PC-3 (cell line): ENCODE measurements around the gene CHST3. TPM values are rescaled to one million over a fixed set of nuclear protein-coding genes. Genes with fewer than 3 reads are reported as not detected.

ENCODE experiments used
- ATAC-seq: fragments of 200-7000 bp; cut with Tn5 transposase; 2 replicates; pipeline ENCODE4 v1.9.1; 2020; ENCODE audit warnings: mild to moderate bottlenecking, moderate library complexity
- BruUV-seq: library from RNA; stranded (reverse); fragments of 400-500 nt; replicated peaks from 2 replicates; lab custom pipeline; 2021; lab: Mats Ljungman, UMichigan
- CTCF ChIA-PET: fragments of 300-600 bp; sonication (Branson Sonifier 250); formaldehyde crosslinking; loops from one replicate; lab custom pipeline; 2022; ENCODE audit warnings: antibody characterized with exemption; lab: Charles Lee
- POLR2A ChIA-PET: fragments of 300-600 bp; sonication (Branson Sonifier 250); formaldehyde crosslinking; loops from one replicate; lab custom pipeline; 2022; ENCODE audit warnings: antibody characterized with exemption; ENCODE audit not compliant: unreplicated experiment; lab: Charles Lee
- DNase-seq: peaks from one replicate; pipeline ENCODE4 v3.0.0-alpha.2; 2015
- H2AFZ ChIP-seq: fragments of 300-600 bp; sonication (generic); 2 replicates; pipeline ENCODE4 v1.6.0; 2016; ENCODE audit warnings: antibody characterized with exemption, low read length
- H3F3A ChIP-seq: fragments of 300-600 bp; sonication (generic); one replicate; pipeline ENCODE4 v1.6.0; 2017; ENCODE audit warnings: antibody characterized with exemption, low read length, control low read depth, mild to moderate bottlenecking; ENCODE audit not compliant: unreplicated experiment
- H3K27ac ChIP-seq: fragments of 300-600 bp; sonication (generic); 2 replicates; pipeline ENCODE4 v1.5.1; 2016; ENCODE audit warnings: mild to moderate bottlenecking, low read length
- H3K27me3 ChIP-seq: fragments of 300-600 bp; sonication (generic); 2 replicates; pipeline ENCODE4 v1.6.1; 2016; ENCODE audit warnings: low read length, mixed read lengths
- H3K36me3 ChIP-seq: fragments of 300-600 bp; sonication (generic); 2 replicates; pipeline ENCODE4 v1.6.1; 2016; ENCODE audit warnings: low read depth, mixed run types, low read length, mixed read lengths
- H3K4me1 ChIP-seq: fragments of 300-600 bp; sonication (generic); 2 replicates; pipeline ENCODE4 v1.5.1; 2016; ENCODE audit warnings: low read length; ENCODE audit not compliant: insufficient read depth
- H3K4me2 ChIP-seq: fragments of 300-600 bp; sonication (generic); 2 replicates; pipeline ENCODE4 v1.6.0; 2016; ENCODE audit warnings: low read length
- H3K4me3 ChIP-seq: fragments of 300-600 bp; sonication (generic); 2 replicates; pipeline ENCODE4 v1.5.1; 2016; ENCODE audit warnings: mild to moderate bottlenecking, low read length, mixed read lengths
- H3K79me2 ChIP-seq: fragments of 300-600 bp; sonication (generic); 2 replicates; pipeline ENCODE4 v1.6.1; 2017; ENCODE audit warnings: low read length, mixed read lengths
- H3K9ac ChIP-seq: fragments of 300-600 bp; sonication (generic); 2 replicates; pipeline ENCODE4 v1.6.0; 2016; ENCODE audit warnings: mild to moderate bottlenecking, low read length
- H3K9me2 ChIP-seq: fragments of 300-600 bp; sonication (generic); replicated peaks from 2 replicates; pipeline ENCODE4 v1.6.1; 2016; ENCODE audit warnings: mixed run types, low read length, mixed read lengths
- H3K9me3 ChIP-seq: fragments of 300-600 bp; sonication (generic); 2 replicates; pipeline ENCODE4 v1.6.1; 2016; ENCODE audit warnings: low read length, mixed read lengths
- H4K20me1 ChIP-seq: fragments of 300-600 bp; sonication (generic); 2 replicates; pipeline ENCODE4 v1.6.1; 2016; ENCODE audit warnings: low read length, mixed read lengths
- EZH2 ChIP-seq: fragments of 300-600 bp; sonication (generic); IDR thresholded peaks from one replicate; pipeline ENCODE4 v1.6.1; 2017; ENCODE audit warnings: antibody characterized with exemption, mild to moderate bottlenecking, low read length; ENCODE audit not compliant: unreplicated experiment
- EZH2phosphoT487 ChIP-seq: fragments of 300-600 bp; sonication (generic); IDR thresholded peaks from 2 replicates; pipeline ENCODE4 v1.6.1; 2018; ENCODE audit warnings: mild to moderate bottlenecking, antibody characterized with exemption, low read length, borderline replicate concordance
- intact Hi-C: fragments of 100-400 bp; cut with micrococcal nuclease; formaldehyde crosslinking; loops from 2 replicates; pipeline ENCODE4 v1.9.0; 2023
- total RNA-seq: library from RNA; depleted of rRNA; stranded (reverse); fragments of >200 nt; gene quantifications from 2 replicates; pipeline ENCODE4 v1.2.3, GENCODE V29; 2014
- TF ChIP-seq, protein P1 (sequence below): fragments of 300-600 bp; sonication (generic); conservative IDR thresholded peaks from 2 replicates; pipeline ENCODE4 v1.5.1; 2017; ENCODE audit warnings: antibody characterized with exemption, low read depth, mild to moderate bottlenecking, low read length

The CHST3 gene
- total RNA-seq, 1 experiment from 2014 or later: 12.7 TPM

DNA sequence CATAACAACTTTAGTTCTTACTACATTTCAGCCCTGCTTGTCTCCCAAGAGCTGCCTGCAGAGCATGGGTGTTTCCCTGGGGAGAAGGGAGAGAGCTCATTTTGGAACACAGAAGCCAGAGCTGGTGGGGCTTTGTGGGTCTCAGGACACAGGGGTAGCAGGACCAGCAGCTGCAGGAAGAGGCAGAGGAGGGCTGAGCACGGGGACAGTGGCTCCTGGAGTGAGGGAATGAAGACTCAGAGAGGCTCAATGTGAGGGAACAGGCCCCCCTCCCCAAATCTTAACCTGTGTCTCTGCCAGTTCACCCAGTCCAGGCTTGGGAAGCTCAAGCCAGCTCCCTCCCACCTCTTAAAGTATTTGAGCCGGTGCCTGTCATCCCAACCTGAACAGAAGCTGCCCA is 50.0 kb downstream of the CHST3 start:
- no peaks in the 10 kb centered on the region for H3F3A ChIP-seq
- H4K20me1 ChIP-seq: no peaks in the 10 kb centered on the region
- H3K27me3 ChIP-seq: no peaks in the 10 kb centered on the region
- BruUV-seq: no TSS peak
- no peaks in the 10 kb centered on the region for H3K36me3 ChIP-seq
- POLR2A ChIA-PET: interaction anchor here (0.6 kb wide), 1 partner anchor 87 kb away, joined by 4 read pairs; no protein-coding TSS in a partner anchor
- intact Hi-C loops: no loop called here
- H3K4me1 ChIP-seq: no peaks in the 10 kb centered on the region
- no peak overlapping the region for H3K4me2 ChIP-seq
- no peak overlapping the region for H2AFZ ChIP-seq
- no peaks in the 10 kb centered on the region for H3K9me3 ChIP-seq
- H3K4me3 ChIP-seq: no peak overlapping the region
- H3K9me2 ChIP-seq: no peaks in the 10 kb centered on the region
- H3K9ac ChIP-seq: no peak overlapping the region
- no peaks in the 10 kb centered on the region for H3K79me2 ChIP-seq
- ATAC-seq (no peak), DNase-seq (no peak)
- H3K27ac ChIP-seq: no peak overlapping the region
- CTCF ChIA-PET: no interaction called here
- TF ChIP-seq EZH2 (no peak), EZH2phosphoT487 (no peak)
- TF ChIP-seq, protein P1, sequence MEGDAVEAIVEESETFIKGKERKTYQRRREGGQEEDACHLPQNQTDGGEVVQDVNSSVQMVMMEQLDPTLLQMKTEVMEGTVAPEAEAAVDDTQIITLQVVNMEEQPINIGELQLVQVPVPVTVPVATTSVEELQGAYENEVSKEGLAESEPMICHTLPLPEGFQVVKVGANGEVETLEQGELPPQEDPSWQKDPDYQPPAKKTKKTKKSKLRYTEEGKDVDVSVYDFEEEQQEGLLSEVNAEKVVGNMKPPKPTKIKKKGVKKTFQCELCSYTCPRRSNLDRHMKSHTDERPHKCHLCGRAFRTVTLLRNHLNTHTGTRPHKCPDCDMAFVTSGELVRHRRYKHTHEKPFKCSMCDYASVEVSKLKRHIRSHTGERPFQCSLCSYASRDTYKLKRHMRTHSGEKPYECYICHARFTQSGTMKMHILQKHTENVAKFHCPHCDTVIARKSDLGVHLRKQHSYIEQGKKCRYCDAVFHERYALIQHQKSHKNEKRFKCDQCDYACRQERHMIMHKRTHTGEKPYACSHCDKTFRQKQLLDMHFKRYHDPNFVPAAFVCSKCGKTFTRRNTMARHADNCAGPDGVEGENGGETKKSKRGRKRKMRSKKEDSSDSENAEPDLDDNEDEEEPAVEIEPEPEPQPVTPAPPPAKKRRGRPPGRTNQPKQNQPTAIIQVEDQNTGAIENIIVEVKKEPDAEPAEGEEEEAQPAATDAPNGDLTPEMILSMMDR: no peak

DNA sequence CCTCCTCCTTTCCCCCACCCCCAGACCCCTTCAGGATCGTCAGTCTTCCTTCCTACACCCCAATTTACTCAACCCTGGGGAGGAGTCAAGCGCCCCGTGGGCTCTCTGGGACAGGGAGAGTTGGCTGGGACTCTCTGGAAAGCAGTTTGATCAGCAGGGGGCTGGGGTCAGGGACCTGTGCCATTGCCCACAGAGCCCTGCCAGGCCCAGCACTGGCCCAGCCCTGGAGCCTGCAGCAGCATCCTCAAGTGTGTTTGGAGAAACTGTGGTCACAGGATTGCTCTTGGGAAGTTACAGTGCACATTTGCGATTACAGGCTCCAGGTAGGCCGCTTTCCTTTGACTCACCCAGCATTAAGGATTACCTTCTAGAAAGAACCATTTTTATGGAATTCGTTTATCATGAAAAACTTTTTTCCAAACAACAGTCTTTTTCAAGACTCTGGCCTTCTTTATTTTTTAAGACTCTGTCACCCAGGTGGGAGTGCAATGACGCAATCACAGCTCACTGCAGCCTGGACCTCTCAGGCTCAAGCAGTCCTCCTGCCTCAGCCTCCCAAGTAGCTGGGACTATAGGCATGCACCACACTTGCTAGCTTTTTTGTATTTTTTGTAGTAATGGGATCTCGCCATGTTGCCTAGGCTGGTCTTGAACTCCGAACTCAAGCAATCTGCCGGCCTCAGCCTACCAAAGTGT is 50.7 kb downstream of the CHST3 start:
- H3K79me2 ChIP-seq: no peaks in the 10 kb centered on the region
- DNase-seq (no peak), ATAC-seq (no peak)
- intact Hi-C loops: no loop called here
- POLR2A ChIA-PET: no interaction called here
- no peaks in the 10 kb centered on the region for H3K27me3 ChIP-seq
- CTCF ChIA-PET: no interaction called here
- H3K9me3 ChIP-seq: no peaks in the 10 kb centered on the region
- no peaks in the 10 kb centered on the region for H3K36me3 ChIP-seq
- H3K4me3 ChIP-seq: no peak overlapping the region
- TF ChIP-seq EZH2phosphoT487 (no peak), EZH2 (no peak)
- no TSS peak for BruUV-seq
- H3K4me1 ChIP-seq: no peaks in the 10 kb centered on the region
- H4K20me1 ChIP-seq: no peaks in the 10 kb centered on the region
- H3K9me2 ChIP-seq: no peaks in the 10 kb centered on the region
- H3K27ac ChIP-seq: no peak overlapping the region
- no peak overlapping the region for H3K4me2 ChIP-seq
- H3K9ac ChIP-seq: no peak overlapping the region
- H2AFZ ChIP-seq: no peak overlapping the region
- H3F3A ChIP-seq: no peaks in the 10 kb centered on the region

DNA sequence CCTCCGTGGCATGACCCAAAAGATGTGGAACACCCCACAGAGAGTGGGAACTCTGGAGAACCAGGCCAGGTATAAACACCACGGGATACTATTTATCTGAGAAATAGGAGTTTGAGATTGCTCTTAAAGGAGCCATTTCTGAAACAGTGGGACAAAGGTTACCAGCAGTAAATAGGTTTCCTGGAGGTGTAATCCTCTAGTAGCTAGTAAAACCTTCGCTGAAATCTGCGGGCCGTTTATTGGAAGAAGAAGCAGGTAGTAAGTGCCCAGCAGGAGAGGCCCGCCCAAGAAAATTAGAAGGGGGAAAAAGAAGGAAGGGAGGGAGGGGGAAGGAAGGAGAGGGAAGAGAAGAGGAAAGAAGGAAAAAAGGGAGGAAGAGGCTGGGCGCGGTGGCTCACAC is 51.6 kb downstream of the CHST3 start:
- Histone ChIP-seq H3K27ac (no peak overlapping the region), H3K4me3 (no peak overlapping the region), H3K9me2 (no peaks in the 10 kb centered on the region), H3K9ac (no peak overlapping the region), H3K36me3 (no peaks in the 10 kb centered on the region), H3F3A (no peaks in the 10 kb centered on the region), H4K20me1 (no peaks in the 10 kb centered on the region), H3K9me3 (no peaks in the 10 kb centered on the region), H3K27me3 (no peaks in the 10 kb centered on the region), H2AFZ (no peak overlapping the region), H3K79me2 (no peaks in the 10 kb centered on the region), H3K4me2 (no peak overlapping the region), H3K4me1 (no peaks in the 10 kb centered on the region)
- ChIA-PET CTCF (no interaction called here), POLR2A (no interaction called here)
- intact Hi-C loops: no loop called here
- no TSS peak for BruUV-seq
- no peak for TF ChIP-seq EZH2
- TF ChIP-seq, protein P1: no peak
- no peak for TF ChIP-seq EZH2phosphoT487
- DNase-seq (no peak), ATAC-seq (no peak)
